Nephron (organoid): ENCODE measurements around the gene ADARB2.

Experiments
- H3K27ac Mint-ChIP-seq, 3 experiments: 2 replicates each; pipeline ENCODE4 v1.8.0; 2020; ENCODE audit warnings: mixed read lengths in 3 of 3, mild to moderate bottlenecking in 2 of 3, moderate library complexity in 1 of 3
- H3K27me3 Mint-ChIP-seq: 2 replicates; pipeline ENCODE4 v1.8.0; 2021; ENCODE audit warnings: low read depth, mild to moderate bottlenecking, moderate library complexity, mixed read lengths
- H3K36me3 Mint-ChIP-seq: 2 replicates; pipeline ENCODE4 v1.8.0; 2020; ENCODE audit warnings: low read depth, mixed read lengths
- H3K4me1 Mint-ChIP-seq: 2 replicates; pipeline ENCODE4 v1.8.0; 2020; ENCODE audit warnings: mixed read lengths
- H3K4me3 Mint-ChIP-seq, 3 experiments: 2 replicates each; pipeline ENCODE4 v1.8.0; 2020; ENCODE audit warnings: mild to moderate bottlenecking in 3 of 3, mixed read lengths in 3 of 3, moderate library complexity in 2 of 3
- H3K9me3 Mint-ChIP-seq: 2 replicates; pipeline ENCODE4 v1.8.0; 2020; ENCODE audit warnings: mixed read lengths
- TF ChIP-seq, protein P1 (sequence below), 3 experiments: fragments of 200-600 bp; sonication (generic); IDR thresholded peaks; one replicate each; pipeline ENCODE4 v1.5.0; 2021; ENCODE audit warnings: antibody characterized with exemption in 3 of 3; ENCODE audit not compliant: unreplicated experiment in 3 of 3

Gene ADARB2

DNA sequence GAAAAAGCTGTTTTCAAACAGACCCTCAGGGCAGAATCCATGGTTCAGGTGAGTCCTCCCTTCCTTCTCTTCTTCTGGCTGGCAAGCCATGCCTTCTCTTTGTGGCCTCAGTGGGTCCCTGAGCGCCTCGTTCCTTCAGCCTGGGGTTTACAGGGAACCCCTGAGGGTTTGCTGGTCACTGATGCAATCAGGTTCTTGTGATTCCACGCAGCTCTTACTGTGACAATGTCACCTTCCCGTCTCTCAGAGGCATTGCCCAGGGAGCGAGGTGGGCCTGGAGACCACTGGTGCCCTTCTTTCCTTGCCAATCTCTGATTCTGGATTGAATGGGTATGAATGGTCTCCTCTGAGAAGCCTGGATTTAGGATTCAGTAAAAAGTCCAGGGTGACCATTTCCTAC is 132.2 kb downstream of the ADARB2 start:
- peaks cover 20% of the 10 kb centered on the region for H3K4me1 Mint-ChIP-seq
- H3K9me3 Mint-ChIP-seq: no peaks in the 10 kb centered on the region
- no peak overlapping the region for H3K27ac Mint-ChIP-seq
- H3K4me3 Mint-ChIP-seq: no peak overlapping the region
- TF ChIP-seq, protein P1, sequence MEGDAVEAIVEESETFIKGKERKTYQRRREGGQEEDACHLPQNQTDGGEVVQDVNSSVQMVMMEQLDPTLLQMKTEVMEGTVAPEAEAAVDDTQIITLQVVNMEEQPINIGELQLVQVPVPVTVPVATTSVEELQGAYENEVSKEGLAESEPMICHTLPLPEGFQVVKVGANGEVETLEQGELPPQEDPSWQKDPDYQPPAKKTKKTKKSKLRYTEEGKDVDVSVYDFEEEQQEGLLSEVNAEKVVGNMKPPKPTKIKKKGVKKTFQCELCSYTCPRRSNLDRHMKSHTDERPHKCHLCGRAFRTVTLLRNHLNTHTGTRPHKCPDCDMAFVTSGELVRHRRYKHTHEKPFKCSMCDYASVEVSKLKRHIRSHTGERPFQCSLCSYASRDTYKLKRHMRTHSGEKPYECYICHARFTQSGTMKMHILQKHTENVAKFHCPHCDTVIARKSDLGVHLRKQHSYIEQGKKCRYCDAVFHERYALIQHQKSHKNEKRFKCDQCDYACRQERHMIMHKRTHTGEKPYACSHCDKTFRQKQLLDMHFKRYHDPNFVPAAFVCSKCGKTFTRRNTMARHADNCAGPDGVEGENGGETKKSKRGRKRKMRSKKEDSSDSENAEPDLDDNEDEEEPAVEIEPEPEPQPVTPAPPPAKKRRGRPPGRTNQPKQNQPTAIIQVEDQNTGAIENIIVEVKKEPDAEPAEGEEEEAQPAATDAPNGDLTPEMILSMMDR (IDR thresholded peaks at IDR 0.05; ENCODE audit: unreplicated experiment in 3 of 3): no peak
- peaks cover 69% of the 10 kb centered on the region for H3K27me3 Mint-ChIP-seq
- H3K36me3 Mint-ChIP-seq: no peaks in the 10 kb centered on the region

DNA sequence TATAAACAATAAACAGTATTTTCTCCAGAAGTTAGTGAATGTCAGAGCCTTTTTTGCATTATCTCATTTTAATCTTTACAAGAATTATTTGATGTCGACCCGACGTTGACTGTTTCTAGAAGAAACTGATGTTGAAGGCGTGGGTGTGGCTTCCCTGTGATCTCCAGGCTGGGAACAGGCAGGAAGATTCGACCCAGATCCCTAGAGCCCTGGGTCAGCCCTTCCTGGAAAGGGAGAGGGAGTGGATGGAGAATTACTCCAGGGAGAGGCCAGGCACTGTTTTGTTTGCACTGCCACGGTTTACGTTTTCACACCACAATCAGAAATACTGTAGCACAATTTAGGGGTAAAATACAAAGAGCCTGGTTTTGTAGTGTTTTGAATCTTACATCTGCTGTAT is 133.1 kb downstream of the ADARB2 start:
- Mint-ChIP-seq H3K36me3 (no peaks in the 10 kb centered on the region), H3K4me3 (no peak overlapping the region), H3K27ac (no peak overlapping the region), H3K4me1 (peaks cover 16% of the 10 kb centered on the region), H3K9me3 (no peaks in the 10 kb centered on the region), H3K27me3 (peaks cover 61% of the 10 kb centered on the region)
- TF ChIP-seq, protein P1 (IDR thresholded peaks at IDR 0.05; ENCODE audit: unreplicated experiment in 3 of 3): no peak

DNA sequence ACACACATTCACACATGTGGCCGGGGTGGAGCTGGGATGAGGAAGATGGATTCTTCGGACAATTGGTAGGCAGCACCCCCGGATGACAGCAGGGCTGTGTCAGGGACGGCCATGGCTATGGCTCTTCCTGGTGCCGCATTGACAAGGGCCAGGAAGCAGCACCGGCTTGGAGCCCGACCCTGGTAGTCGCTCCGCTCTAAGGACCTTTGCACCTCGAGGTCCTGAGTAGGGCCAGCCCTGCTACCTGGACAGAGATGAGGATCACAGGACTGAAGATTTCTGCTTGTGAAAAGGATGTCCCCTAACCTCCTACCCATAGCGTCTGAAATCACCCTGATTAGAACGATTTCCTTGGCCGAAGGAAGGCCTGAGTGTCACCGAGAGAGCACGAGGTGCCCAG is 134.1 kb downstream of the ADARB2 start:
- Mint-ChIP-seq H3K4me1 (peaks cover 11% of the 10 kb centered on the region), H3K9me3 (no peaks in the 10 kb centered on the region), H3K27ac (no peak overlapping the region), H3K27me3 (peaks cover 57% of the 10 kb centered on the region), H3K36me3 (no peaks in the 10 kb centered on the region), H3K4me3 (no peak overlapping the region)
- TF ChIP-seq, protein P1 (IDR thresholded peaks at IDR 0.05; ENCODE audit: unreplicated experiment in 3 of 3): no peak

DNA sequence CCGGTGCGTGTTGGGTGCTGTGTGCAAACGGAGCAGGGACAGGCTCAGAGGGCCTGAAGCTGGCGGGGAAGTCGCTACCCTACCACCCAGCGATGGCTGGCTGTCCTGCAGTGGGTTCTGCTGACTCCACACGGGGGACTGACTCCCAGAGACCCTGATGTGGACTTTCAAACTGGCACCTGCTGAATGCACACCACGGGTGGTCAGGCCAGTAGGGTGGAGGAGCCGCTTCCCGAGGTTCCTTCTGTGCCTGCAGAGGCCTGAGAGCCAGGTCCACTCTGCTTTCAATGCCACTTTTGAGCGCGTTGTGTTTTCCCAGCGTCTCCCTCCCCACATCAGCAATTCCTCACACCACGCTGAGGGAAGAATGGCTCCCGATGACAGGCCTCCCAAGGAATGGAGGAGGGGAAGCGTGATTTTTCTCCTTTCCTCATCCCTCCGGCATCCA is 135.3 kb downstream of the ADARB2 start:
- H3K9me3 Mint-ChIP-seq: no peaks in the 10 kb centered on the region
- H3K4me1 Mint-ChIP-seq: peaks cover 7% of the 10 kb centered on the region
- no peak overlapping the region for H3K4me3 Mint-ChIP-seq

DNA sequence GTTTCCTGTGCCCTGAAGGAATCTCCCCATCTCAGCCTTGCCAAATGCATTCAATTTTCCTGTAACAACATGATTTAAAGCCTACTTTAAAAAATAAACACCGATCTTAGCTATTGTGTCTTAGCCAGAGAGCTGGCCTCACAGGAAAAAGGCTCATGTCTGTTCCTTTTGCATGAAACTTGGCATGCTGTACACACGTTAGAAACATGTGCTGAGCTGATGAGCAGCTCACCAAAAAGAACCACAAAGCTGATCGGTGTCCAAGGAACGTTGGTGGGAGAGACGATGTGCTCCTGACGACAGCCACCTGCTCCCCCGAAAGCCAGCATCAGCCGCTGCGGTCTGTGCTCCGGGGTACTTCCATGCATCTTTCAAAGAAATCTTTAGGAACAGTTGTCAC is 135.9 kb downstream of the ADARB2 start:
- TF ChIP-seq, protein P1 (IDR thresholded peaks at IDR 0.05; ENCODE audit: unreplicated experiment in 3 of 3): no peak
- no peak overlapping the region for H3K4me3 Mint-ChIP-seq
- H3K36me3 Mint-ChIP-seq: no peaks in the 10 kb centered on the region
- peaks cover 10% of the 10 kb centered on the region for H3K4me1 Mint-ChIP-seq
- H3K27me3 Mint-ChIP-seq: peaks cover 50% of the 10 kb centered on the region
- H3K9me3 Mint-ChIP-seq: no peaks in the 10 kb centered on the region
- peak overlapping the region in 1 of 3 experiments; percentile 4 for H3K27ac Mint-ChIP-seq

More for the DNA sequence above, 135.3 kb downstream of the ADARB2 start:
- H3K27me3 Mint-ChIP-seq: peaks cover 50% of the 10 kb centered on the region
- H3K27ac Mint-ChIP-seq: no peak overlapping the region
- no peaks in the 10 kb centered on the region for H3K36me3 Mint-ChIP-seq
- TF ChIP-seq, protein P1 (IDR thresholded peaks at IDR 0.05; ENCODE audit: unreplicated experiment in 3 of 3): no peak

DNA sequence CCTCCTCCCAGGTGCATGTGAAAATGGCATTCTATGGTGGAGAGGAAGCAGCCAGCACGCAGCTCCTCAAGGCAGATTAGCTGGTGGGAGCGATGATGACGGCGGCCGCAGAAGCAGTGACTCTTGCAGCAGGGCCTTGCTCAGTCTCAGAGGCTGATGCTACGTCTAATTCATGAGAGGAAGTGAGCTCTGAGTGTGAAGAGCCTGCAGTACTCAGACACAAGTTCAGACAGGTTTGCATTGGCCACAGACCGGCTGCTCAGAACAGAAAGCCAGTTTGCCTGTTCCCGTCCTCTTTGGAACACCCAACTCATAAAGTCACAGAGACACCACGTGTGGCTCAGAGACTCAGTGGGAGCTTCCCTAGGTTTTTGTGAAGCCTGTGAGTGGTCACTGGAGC is 136.5 kb downstream of the ADARB2 start:
- Mint-ChIP-seq H3K27ac (no peak overlapping the region), H3K27me3 (peaks cover 50% of the 10 kb centered on the region), H3K4me1 (peaks cover 15% of the 10 kb centered on the region), H3K9me3 (no peaks in the 10 kb centered on the region), H3K4me3 (no peak overlapping the region), H3K36me3 (no peaks in the 10 kb centered on the region)
- TF ChIP-seq, protein P1 (IDR thresholded peaks at IDR 0.05; ENCODE audit: unreplicated experiment in 3 of 3): no peak
